HG02588 (cell line): ENCODE data around the gene RASSF1.
A peak's percentile ranks its signal among the peaks of the same experiment; 100 is the strongest.
"Not testable (repeated sequence)": the region's sequence is repeated elsewhere in the genome, so short reads cannot be mapped to it uniquely, and the experiment has no call there.

ENCODE experiments used
- ATAC-seq: cut with Tn5 transposase; IDR thresholded peaks from one replicate; pipeline ENCODE4 v1.9.1; 2021; ENCODE audit warnings: mild to moderate bottlenecking, moderate library complexity; ENCODE audit not compliant: unreplicated experiment

Gene RASSF1

GRCh38 chr3:50324351-50325112 is 16.1 kb downstream of the RASSF1 start:
- no peak for ATAC-seq

GRCh38 chr3:50323614-50324199 is 16.9 kb downstream of the RASSF1 start:
- no peak for ATAC-seq

- ATAC-seq = no peak
Observed at GRCh38 chr3:50323092-50323600, 17.5 kb downstream of the RASSF1 start.

- ATAC-seq = no peak
Observed at GRCh38 chr3:50322386-50323091, 18.1 kb downstream of the RASSF1 start, which contains the start of gene HYAL2. HYAL2 (minus strand) TSS chr3:50322745; CDS start chr3:50320489, 2,256 bp downstream.

DNA sequence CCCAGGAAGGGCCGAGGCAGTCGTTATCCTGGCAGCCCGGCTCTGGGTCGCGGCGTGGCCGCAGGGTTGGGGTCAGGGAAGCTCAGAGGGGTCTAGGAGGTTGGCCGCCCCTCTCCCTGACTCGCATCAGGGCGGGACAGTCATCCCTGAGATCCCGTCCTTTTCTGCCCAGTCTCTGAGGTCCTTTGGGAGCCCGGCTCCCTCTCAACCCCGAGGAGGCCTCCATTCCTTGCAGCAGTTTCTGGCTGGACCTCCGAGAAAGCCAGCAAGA is 18.6 kb downstream of the RASSF1 start:
- no peak for ATAC-seq

DNA sequence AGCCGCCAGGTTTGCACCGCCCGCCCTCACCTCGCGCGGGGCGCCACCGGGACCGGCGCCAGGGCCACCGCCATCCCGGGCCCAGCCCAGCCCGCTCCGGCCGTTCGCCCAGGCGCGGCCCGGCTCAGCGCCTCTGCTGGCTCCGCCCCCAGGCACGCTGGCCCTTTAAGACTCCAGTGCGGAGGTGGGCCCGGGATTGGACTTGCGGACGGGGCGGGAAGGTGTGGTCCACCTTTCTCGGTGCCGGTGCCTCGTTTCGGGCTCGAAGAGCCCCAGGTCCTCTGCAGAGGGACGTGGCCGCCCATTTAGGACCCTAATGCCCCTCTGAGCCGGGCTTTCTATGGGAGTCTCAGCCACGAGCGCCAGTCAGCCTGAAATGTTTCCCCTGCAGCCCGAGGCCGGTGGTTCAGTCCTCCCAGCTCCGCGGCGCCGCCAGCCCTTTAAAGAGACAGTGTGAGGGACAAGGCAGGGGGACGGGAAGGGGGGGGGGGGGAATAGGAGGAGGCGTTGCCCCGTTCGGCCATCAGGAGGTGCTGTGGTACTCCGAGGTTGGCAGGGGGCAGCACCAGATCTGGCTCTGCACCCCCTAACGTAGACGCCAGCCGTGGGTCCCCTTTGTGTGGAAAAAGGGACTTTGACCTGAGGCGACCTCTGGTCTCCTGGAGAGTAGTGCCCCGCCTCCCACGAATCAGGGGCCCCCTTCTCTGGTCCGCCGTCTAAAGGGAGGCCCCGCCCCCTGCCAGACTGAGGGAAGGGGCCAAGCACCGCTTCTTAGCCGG is 19.1 kb downstream of the RASSF1 start:
- ATAC-seq = peak; percentile 65

DNA sequence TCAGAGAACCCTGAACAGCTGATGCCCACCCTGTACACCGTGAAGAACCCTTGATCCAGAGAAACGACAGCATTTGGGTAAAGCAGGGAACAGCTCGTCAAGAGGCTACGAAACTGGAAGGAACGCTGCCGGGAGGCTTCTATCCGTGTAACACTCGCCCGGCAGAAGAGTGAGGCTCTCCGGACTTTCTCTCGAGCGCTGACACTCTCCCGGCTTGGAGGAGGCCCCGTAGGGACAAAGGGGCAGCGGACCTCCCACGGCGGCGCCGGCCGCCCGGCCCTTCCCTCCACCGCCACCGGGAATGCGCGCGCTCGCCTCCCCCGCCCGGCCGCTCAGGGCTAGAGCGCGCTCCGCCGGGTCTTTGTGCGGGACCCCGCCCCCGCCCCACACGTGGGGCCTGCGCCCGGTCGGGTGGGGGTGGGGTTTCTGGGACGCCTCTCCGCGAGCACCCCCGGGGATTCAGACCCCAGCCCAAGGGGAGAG is 19.7 kb downstream of the RASSF1 start:
- peak; percentile 52 for ATAC-seq

DNA sequence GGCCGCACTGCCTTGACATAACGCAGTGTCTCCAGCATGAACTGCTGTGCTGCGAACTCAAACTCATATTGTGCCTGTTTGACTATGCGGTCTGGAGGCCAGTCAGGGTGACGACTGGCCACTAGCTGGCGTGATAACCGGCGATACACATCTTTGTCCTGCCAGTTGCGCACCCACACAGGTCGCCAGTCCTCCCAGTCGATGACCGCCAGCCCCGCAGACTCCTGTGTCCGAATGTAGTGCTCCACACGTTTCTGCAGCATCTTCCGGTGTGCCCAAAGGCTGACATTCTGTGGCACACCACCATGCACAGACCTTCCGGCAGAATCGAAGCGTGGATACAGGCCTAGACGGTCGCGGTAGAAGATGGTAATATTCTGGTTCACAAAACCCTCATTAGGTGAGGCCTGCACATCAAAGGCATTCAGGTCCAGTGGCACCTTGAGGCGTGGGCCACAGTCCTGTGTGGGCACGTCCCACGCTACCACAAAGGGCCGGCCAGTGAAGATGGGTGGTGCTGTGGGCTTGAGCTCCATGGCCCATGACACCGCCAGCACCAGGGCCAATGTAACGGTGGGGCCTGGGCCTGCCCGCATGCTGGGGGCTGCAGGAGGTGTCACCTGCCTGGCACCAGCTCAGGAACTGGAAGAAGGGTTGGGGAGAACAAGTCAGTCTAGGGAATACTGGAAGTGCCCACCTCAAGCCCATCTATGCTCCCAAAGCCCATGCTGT is 20.6 kb downstream of the RASSF1 start:
- ATAC-seq = no peak

DNA sequence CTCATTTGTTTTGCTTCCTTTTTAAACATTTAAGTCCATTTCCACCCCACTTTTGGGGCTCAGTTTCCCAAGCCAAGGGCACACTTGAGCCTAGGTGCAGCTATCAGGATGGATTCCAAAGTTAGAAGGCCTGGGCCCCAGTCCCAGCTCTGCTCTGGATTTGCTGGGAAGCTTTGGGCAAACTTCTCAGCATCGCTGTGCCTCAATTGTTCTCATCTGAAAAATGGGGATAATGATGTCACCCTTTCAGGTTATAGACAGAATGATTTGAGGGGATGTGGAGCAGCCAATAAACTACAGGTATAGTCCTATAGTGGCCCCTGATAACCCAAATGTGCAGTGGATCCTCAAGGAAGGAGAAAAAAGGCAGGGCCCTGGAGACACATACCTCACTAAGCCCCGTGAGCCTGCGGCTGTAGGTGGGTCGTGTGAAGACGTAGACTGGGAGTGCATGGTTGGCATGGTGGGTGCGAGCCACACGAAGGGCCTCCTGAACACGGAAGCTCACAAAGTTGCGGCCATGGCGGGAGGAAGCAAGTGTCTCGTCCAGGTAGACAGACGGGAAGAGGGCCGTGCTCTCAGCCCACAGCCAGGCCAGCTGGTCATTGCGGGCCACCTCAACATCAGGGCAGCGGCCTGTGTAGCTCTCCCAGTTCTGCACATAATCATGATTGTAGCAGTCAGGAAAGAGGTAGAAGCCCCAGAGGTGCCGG is 21.3 kb downstream of the RASSF1 start:
- no peak for ATAC-seq

GRCh38 chr3:50318615-50319014 is 22.0 kb downstream of the RASSF1 start:
- no peak for ATAC-seq

DNA sequence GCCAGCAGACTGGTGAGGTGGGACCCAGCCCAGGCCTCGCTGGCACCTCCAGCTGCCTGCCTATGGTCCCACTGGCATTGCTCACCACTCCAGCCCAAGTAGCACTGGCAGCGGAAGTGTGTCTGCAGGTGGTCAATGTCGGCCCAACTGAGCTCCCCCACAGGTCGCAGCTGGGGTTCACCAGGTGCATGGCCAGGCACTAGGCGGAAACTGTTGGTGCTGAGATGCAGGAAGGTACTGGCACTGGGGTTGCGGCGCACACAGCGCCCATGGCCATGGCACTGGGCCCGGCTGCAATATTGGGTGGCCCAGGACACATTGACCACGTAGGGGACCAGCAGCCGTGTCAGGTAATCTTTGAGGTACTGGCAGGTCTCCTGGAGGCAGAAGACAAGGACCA is 22.5 kb downstream of the RASSF1 start:
- ATAC-seq = no peak

GRCh38 chr3:50317300-50317699 is 23.3 kb downstream of the RASSF1 start:
- no peak for ATAC-seq

DNA sequence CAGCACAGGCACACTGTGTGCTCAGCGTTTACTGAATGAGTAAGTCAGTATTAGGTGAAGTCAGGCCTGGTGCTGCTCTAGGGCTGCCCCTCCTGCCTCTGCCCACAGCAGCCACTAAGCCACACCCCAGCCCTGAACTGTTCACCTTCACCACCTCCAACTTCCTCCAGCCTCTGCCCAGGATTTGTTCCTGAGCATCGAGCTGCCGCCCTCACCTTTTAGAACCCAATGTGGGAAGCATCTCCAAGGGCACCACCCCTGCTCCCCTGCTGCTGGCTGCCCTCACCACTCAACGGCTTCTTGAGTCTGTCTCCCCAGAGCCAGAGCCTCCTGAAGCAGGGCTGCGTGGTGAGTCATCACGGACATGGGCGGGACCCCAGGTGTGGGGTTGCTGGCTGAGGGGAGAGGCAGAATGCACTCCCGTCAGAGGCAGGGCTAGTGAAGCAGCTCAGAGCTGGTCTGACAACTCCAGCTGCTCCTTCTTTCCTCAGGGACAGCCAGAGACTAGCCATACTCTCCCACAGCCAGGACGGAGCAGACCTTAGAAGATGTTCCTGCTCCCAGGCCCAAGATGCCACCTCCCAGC is 23.9 kb downstream of the RASSF1 start:
- ATAC-seq = no peak

DNA sequence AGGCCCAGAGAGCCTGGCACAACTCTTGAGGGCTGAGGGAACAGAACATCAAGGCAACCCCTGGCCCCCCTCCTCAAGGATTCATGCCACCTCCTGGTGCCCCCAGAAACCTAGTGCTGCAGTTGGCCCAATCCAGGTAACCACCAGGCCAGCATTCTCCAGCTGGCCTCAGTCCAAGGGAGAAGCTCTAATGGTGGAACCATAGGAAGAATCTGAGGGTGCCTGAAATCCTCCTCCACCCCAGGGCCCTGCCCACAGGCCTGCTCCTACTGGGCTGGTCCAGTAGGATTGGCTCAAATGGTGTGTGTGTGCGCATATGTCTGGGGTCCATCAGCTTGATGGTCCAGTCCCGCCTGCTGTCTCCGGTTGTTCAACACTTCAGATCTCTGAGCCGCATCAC is 25.8 kb downstream of the RASSF1 start:
- no peak for ATAC-seq

GRCh38 chr3:50314342-50314741 is 26.3 kb downstream of the RASSF1 start:
- no peak for ATAC-seq

- ATAC-seq = not testable (repeated sequence)
Observed at GRCh38 chr3:50312041-50312440, 28.6 kb downstream of the RASSF1 start.

DNA sequence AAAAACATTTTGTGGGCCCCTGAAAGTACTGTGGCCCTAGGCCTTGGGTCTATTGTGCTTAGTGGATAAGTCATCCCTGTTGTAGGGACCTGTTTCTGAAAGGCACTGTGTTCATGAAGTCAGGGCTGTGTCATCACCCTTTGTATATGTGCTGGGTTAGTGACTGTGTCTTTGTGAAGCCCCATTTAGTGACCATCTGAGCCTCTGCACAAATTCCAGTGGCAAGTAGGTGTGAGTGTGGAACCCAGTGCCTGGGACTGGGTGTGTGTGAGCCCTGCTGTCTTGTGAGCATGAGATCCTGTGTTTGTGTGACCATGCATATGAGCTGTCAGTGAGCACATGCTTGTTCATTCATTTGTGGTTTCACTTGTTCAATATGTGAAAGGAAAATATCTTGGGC is 36.0 kb downstream of the RASSF1 start:
- no peak for ATAC-seq

DNA sequence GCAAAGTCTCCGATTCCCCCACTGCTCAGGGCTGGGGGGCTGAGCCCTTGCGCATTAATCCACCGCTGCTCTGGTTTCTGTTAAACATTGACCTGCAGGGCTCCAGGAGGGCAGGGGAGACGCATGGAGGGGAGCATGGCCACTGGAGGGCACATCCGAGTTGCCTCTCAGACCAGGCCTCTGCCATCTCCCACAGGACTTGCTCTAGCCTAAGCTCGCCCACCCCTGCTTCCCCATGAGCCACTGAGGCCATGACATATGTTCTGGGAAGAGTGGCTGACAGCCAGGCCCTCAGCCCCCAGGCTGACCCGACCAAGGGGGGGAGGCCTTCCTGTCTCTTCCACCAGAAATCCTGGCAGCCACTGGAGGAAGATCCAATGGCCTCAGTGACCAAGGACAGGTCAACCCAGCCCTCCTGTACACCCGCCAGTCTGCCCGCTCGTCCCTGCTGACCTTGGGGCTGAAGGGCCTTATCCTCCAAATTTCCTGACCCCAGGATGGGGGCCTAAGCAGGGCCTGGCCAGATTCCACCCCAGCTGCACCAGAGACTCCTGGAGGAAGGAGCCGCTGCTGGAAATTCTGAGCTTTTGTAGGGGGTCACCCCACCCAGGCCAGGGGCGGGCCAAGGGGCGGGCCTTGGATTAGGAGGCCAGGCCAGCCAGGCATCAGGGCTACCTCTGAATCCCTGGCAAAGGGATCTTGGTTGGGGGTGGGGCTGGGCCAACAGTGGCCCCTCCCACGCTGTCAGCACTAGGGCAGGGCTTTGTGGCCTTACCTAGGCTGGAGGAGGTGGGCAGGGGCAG is 37.4 kb downstream of the RASSF1 start, which contains the start of gene HYAL1:
Gene HYAL1 (minus strand): TSS at position 562 of the 803 bp plus-strand sequence. CDS start 618 bp downstream, outside the sequence.
- no peak for ATAC-seq
